ENCODE measurements around the gene RGS19. TPM values are rescaled to one million over a fixed set of nuclear protein-coding genes. Genes with fewer than 3 reads are reported as not detected.
A peak's percentile ranks its signal among the peaks of the same experiment; 100 is the strongest.

Gene RGS19
- total RNA-seq, 1 experiment from 2014 or later = 43.2 TPM

DNA sequence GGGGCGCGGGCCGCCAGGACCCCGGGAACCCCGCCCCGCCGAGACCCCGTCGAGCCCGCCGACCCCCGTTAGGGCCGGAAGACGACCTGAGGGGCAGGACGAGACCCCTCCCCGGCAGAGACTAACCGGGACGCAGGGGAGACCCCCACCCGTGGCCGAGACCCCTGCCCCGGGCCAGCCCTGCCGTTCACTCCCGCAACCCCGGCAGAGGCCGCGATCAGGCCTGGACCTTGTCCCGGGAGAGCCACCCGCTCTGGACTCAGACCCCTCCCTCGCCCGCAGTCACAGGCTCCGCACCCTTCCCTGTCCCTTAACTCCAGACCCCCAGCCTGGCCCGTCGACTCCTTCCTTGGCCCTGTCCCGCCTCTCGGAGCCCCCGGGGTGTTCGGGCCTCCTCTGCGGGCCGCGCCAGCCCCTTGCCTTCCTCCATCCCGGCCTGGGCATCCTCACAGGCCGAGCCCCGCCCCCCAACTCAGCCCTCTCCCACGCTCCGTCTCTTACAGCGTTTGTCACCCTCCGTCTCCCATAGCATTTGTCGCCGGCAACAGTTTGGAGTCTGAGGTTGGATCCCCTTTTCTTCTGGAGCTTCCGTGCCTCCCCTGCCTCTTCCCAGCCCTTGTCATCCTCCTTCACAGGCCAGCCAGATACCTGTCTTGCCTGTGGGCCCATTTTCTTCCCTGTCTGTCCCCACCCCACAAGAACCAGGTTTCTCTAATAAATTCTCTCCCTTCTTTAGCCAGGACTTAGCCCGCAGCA lies 15.8 kb downstream of the RGS19 start:
- no peaks in the 10 kb centered on the region for H3K9me3 ChIP-seq (ENCODE audit: low read length)
- peak overlapping the region; percentile 95 for H3K4me2 ChIP-seq (ENCODE audit: low read length)
- peak overlapping the region; percentile 67 for H2AFZ ChIP-seq (ENCODE audit: low read length)
- no peaks in the 10 kb centered on the region for H4K20me1 ChIP-seq (ENCODE audit: low read length)
- peak overlapping the region; percentile 84 for H3K9ac ChIP-seq (ENCODE audit: low read length)
- peaks cover 10% of the 10 kb centered on the region for H3K79me2 ChIP-seq (ENCODE audit: low read length)
- no peaks in the 10 kb centered on the region for H3K9me2 ChIP-seq (replicated peaks; ENCODE audit: low read length)
- peak; percentile 21 for ATAC-seq
- BruUV-seq (replicated peaks) = TSS peak; percentile 57
- POLR2A ChIA-PET (ENCODE audit: unreplicated experiment) = interaction anchor here (0.6 to 0.8 kb wide), 4 partner anchors 25 to 86 kb away, joined by 3 to 6 read pairs (median 3); no protein-coding TSS in a partner anchor
- H3K4me3 ChIP-seq (ENCODE audit: low read length) = peak overlapping the region; percentile 79
- H3K36me3 ChIP-seq (ENCODE audit: low read depth, low read length) = no peaks in the 10 kb centered on the region
- peak overlapping the region; percentile 73 for H3K27ac ChIP-seq (ENCODE audit: low read length)
- H3F3A ChIP-seq (ENCODE audit: low read length, unreplicated experiment) = no peaks in the 10 kb centered on the region
- no peak for TF ChIP-seq EZH2 (IDR thresholded peaks at IDR 0.05; ENCODE audit: low read length, unreplicated experiment)
- TF ChIP-seq EZH2phosphoT487 (IDR thresholded peaks at IDR 0.05; ENCODE audit: borderline replicate concordance, low read length) = no peak
- TF ChIP-seq, protein P1, sequence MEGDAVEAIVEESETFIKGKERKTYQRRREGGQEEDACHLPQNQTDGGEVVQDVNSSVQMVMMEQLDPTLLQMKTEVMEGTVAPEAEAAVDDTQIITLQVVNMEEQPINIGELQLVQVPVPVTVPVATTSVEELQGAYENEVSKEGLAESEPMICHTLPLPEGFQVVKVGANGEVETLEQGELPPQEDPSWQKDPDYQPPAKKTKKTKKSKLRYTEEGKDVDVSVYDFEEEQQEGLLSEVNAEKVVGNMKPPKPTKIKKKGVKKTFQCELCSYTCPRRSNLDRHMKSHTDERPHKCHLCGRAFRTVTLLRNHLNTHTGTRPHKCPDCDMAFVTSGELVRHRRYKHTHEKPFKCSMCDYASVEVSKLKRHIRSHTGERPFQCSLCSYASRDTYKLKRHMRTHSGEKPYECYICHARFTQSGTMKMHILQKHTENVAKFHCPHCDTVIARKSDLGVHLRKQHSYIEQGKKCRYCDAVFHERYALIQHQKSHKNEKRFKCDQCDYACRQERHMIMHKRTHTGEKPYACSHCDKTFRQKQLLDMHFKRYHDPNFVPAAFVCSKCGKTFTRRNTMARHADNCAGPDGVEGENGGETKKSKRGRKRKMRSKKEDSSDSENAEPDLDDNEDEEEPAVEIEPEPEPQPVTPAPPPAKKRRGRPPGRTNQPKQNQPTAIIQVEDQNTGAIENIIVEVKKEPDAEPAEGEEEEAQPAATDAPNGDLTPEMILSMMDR (conservative IDR thresholded peaks at IDR 0.05; ENCODE audit: low read depth, low read length) = no peak
- no peak for DNase-seq
- H3K4me1 ChIP-seq (ENCODE audit: insufficient read depth, low read length) = peaks cover 38% of the 10 kb centered on the region
- CTCF ChIA-PET = interaction anchor here (1.0 kb wide), 1 partner anchor 25 kb away, joined by 8 read pairs; no protein-coding TSS in a partner anchor
- intact Hi-C loops (cut with micrococcal nuclease) = loop anchor here (1.0 to 2.0 kb wide), 2 partner anchors 25 to 82 kb away; partner anchors contain the start of gene PRPF6
- no peaks in the 10 kb centered on the region for H3K27me3 ChIP-seq (ENCODE audit: low read length)

GRCh38 chr20:64062596-64063388 lies 16.5 kb downstream of the RGS19 start, which contains the start of gene TCEA2:
TSS of gene TCEA2 (plus strand) at chr20:64063198. CDS start at chr20:64063313, 115 bp downstream.
- H3K79me2 ChIP-seq (ENCODE audit: low read length) = peaks cover 10% of the 10 kb centered on the region
- peak within 1 kb of the TSS; percentile 67 for H2AFZ ChIP-seq (ENCODE audit: low read length)
- H4K20me1 ChIP-seq (ENCODE audit: low read length) = no peaks in the 10 kb centered on the region
- peak within 1 kb of the TSS; percentile 84 for H3K9ac ChIP-seq (ENCODE audit: low read length)
- no peaks in the 10 kb centered on the region for H3F3A ChIP-seq (ENCODE audit: low read length, unreplicated experiment)
- BruUV-seq (replicated peaks) = TSS peak; percentile 94
- peak within 1 kb of the TSS; percentile 79 for H3K4me3 ChIP-seq (ENCODE audit: low read length)
- TF ChIP-seq, protein P1 (conservative IDR thresholded peaks at IDR 0.05; ENCODE audit: low read depth, low read length) = no peak
- TF ChIP-seq EZH2phosphoT487 (IDR thresholded peaks at IDR 0.05; ENCODE audit: borderline replicate concordance, low read length) = no peak
- TF ChIP-seq EZH2 (IDR thresholded peaks at IDR 0.05; ENCODE audit: low read length, unreplicated experiment) = no peak
- H3K9me2 ChIP-seq (replicated peaks; ENCODE audit: low read length) = no peaks in the 10 kb centered on the region
- DNase-seq (peak; percentile 96), ATAC-seq (peak; percentile 86)
- POLR2A ChIA-PET (ENCODE audit: unreplicated experiment) = interaction anchor here (0.6 to 0.8 kb wide), 4 partner anchors 24 to 86 kb away, joined by 3 to 6 read pairs (median 3); no protein-coding TSS in a partner anchor
- H3K4me1 ChIP-seq (ENCODE audit: insufficient read depth, low read length) = peaks cover 46% of the 10 kb centered on the region
- H3K27ac ChIP-seq (ENCODE audit: low read length) = peak within 1 kb of the TSS; percentile 73
- no peaks in the 10 kb centered on the region for H3K27me3 ChIP-seq (ENCODE audit: low read length)
- no peaks in the 10 kb centered on the region for H3K36me3 ChIP-seq (ENCODE audit: low read depth, low read length)
- H3K9me3 ChIP-seq (ENCODE audit: low read length) = no peaks in the 10 kb centered on the region
- CTCF ChIA-PET = interaction anchor here (0.6 to 1.0 kb wide), 3 partner anchors 12 to 518 kb away, joined by 3 to 8 read pairs (median 5); no protein-coding TSS in a partner anchor
- H3K4me2 ChIP-seq (ENCODE audit: low read length) = peak within 1 kb of the TSS; percentile 95
- intact Hi-C loops (cut with micrococcal nuclease) = loop anchor here (1.0 to 2.0 kb wide), 2 partner anchors 24 to 81 kb away; partner anchors contain the start of gene PRPF6

Data from PC-3 (cell line).